GM19463 (cell line): ENCODE results near the gene NECTIN3.
A peak's percentile ranks its signal among the peaks of the same experiment; 100 is the strongest.

Experiments
- ATAC-seq: cut with Tn5 transposase; IDR thresholded peaks from one replicate; pipeline ENCODE4 v1.9.1; 2021; ENCODE audit warnings: mild to moderate bottlenecking, moderate library complexity; ENCODE audit not compliant: unreplicated experiment

The NECTIN3 gene

GRCh38 chr3:111081008-111081545 is 9.5 kb downstream of the NECTIN3 start:
- ATAC-seq: no peak

- no peak for ATAC-seq
These were observed 13.3 kb downstream of the NECTIN3 start for GRCh38 chr3:111084911-111085310.

- no peak for ATAC-seq
These were observed 16.4 kb downstream of the NECTIN3 start for GRCh38 chr3:111087924-111088469.

- no peak for ATAC-seq
These were observed 25.0 kb downstream of the NECTIN3 start for GRCh38 chr3:111096487-111097209.

- ATAC-seq: no peak
These were observed 32.2 kb downstream of the NECTIN3 start for GRCh38 chr3:111103807-111104206.

GRCh38 chr3:111106993-111107661 is 35.5 kb downstream of the NECTIN3 start:
- ATAC-seq: no peak

GRCh38 chr3:111107662-111108035 is 36.0 kb downstream of the NECTIN3 start:
- no peak for ATAC-seq

- no peak for ATAC-seq
These were observed 41.3 kb downstream of the NECTIN3 start for GRCh38 chr3:111112913-111113312.

GRCh38 chr3:111128884-111129283 is 57.3 kb downstream of the NECTIN3 start:
- ATAC-seq: no peak

- ATAC-seq: no peak
These were observed 59.2 kb downstream of the NECTIN3 start for GRCh38 chr3:111130827-111131226.

- no peak for ATAC-seq
These were observed 62.7 kb downstream of the NECTIN3 start for GRCh38 chr3:111134302-111134701.

- ATAC-seq: no peak
These were observed 79.8 kb downstream of the NECTIN3 start for GRCh38 chr3:111151438-111151837.

GRCh38 chr3:111152496-111152895 is 80.9 kb downstream of the NECTIN3 start:
- ATAC-seq: no peak

- ATAC-seq: no peak
These were observed 84.9 kb downstream of the NECTIN3 start for GRCh38 chr3:111156517-111156916.

- no peak for ATAC-seq
These were observed 87.8 kb downstream of the NECTIN3 start for GRCh38 chr3:111159391-111159790.

- ATAC-seq: no peak
These were observed 93.0 kb downstream of the NECTIN3 start for GRCh38 chr3:111164621-111165020.

- no peak for ATAC-seq
These were observed 93.8 kb downstream of the NECTIN3 start for GRCh38 chr3:111165411-111165810.

- ATAC-seq: no peak
These were observed 101.8 kb downstream of the NECTIN3 start for GRCh38 chr3:111173328-111173900.

- no peak for ATAC-seq
These were observed 102.3 kb downstream of the NECTIN3 start for GRCh38 chr3:111173906-111174305.

GRCh38 chr3:111190518-111190917 is 118.9 kb downstream of the NECTIN3 start:
- no peak for ATAC-seq

GRCh38 chr3:111193472-111193871 is 121.9 kb downstream of the NECTIN3 start:
- ATAC-seq: no peak

- ATAC-seq: peak; percentile 36
These were observed 122.4 kb downstream of the NECTIN3 start for GRCh38 chr3:111194048-111194447.
